Left ventricle myocardium inferior (tissue), 1 donor: ENCODE results near the gene NXPH1. TPM values are rescaled to one million over a fixed set of nuclear protein-coding genes. Genes with fewer than 3 reads are reported as not detected.

Experiments
- DNase-seq: peaks from one replicate; pipeline ENCODE4 v3.0.0-alpha.2; 2020
- H3K27ac ChIP-seq: fragments of 200-600 bp; replicated peaks from 2 replicates; pipeline ENCODE4 v1.8.0; 2021
- H3K27me3 ChIP-seq: fragments of 200-600 bp; 2 replicates; pipeline ENCODE4 v1.8.0; 2021; ENCODE audit warnings: low read depth
- H3K36me3 ChIP-seq: fragments of 200-600 bp; 2 replicates; pipeline ENCODE4 v1.8.0; 2021
- H3K4me1 ChIP-seq: fragments of 200-600 bp; 2 replicates; pipeline ENCODE4 v1.8.0; 2021
- H3K4me3 ChIP-seq: fragments of 200-600 bp; 2 replicates; pipeline ENCODE4 v1.8.0; 2021; ENCODE audit warnings: mild to moderate bottlenecking, moderate library complexity
- H3K9me3 ChIP-seq: fragments of 200-600 bp; replicated peaks from 2 replicates; pipeline ENCODE4 v1.8.0; 2021
- CTCF ChIP-seq: fragments of 200-600 bp; IDR thresholded peaks from 2 replicates; pipeline ENCODE4 v1.8.0; 2021; ENCODE audit warnings: antibody characterized with exemption, mild to moderate bottlenecking, borderline replicate concordance
- intact Hi-C: fragments of 100-400 bp; cut with micrococcal nuclease; formaldehyde crosslinking; loops from one replicate; pipeline ENCODE4 v1.11.0; 2022
- total RNA-seq: library from RNA; stranded (reverse); fragmentation: NEBNext Ultra II Directional; extraction: Animal tissue kit (Norgen Biotek cat#: 25700); gene quantifications from one replicate; pipeline ENCODE4 v1.2.1, GENCODE V29; 2021
- donor health status: DM: no; HTN: yes; CAD: no; lungs with severe emphysema.

Gene NXPH1
- total RNA-seq, 1 donor from 2014 or later: not detected

- intact Hi-C loops: no loop called here
- H3K4me1 ChIP-seq: no peaks in the 10 kb centered on the region
- H3K36me3 ChIP-seq: no peaks in the 10 kb centered on the region
- no peak for DNase-seq
- no peak overlapping the region for H3K4me3 ChIP-seq
- no peaks in the 10 kb centered on the region for H3K9me3 ChIP-seq
- no peak overlapping the region for H3K27ac ChIP-seq
- peaks cover 4% of the 10 kb centered on the region for H3K27me3 ChIP-seq
- TF ChIP-seq CTCF: no peak
Measured at GRCh38 chr7:8462309-8462708, 28.9 kb downstream of the NXPH1 start.

- H3K9me3 ChIP-seq: no peaks in the 10 kb centered on the region
- H3K27ac ChIP-seq: no peak overlapping the region
- H3K27me3 ChIP-seq: peaks cover 4% of the 10 kb centered on the region
- no peaks in the 10 kb centered on the region for H3K4me1 ChIP-seq
- H3K4me3 ChIP-seq: no peak overlapping the region
- DNase-seq: no peak
- intact Hi-C loops: no loop called here
- no peaks in the 10 kb centered on the region for H3K36me3 ChIP-seq
- no peak for TF ChIP-seq CTCF
Measured at GRCh38 chr7:8465338-8465737, 31.9 kb downstream of the NXPH1 start.

- intact Hi-C loops: no loop called here
- Histone ChIP-seq H3K36me3 (no peaks in the 10 kb centered on the region), H3K27me3 (no peaks in the 10 kb centered on the region), H3K9me3 (peaks cover 30% of the 10 kb centered on the region), H3K27ac (no peak overlapping the region), H3K4me1 (no peaks in the 10 kb centered on the region), H3K4me3 (no peak overlapping the region)
- no peak for DNase-seq
- TF ChIP-seq CTCF: no peak
Measured at GRCh38 chr7:8480527-8480926, 47.1 kb downstream of the NXPH1 start.

GRCh38 chr7:8481096-8481495 is 47.7 kb downstream of the NXPH1 start:
- intact Hi-C loops: no loop called here
- Histone ChIP-seq H3K4me3 (no peak overlapping the region), H3K27ac (no peak overlapping the region), H3K36me3 (no peaks in the 10 kb centered on the region), H3K4me1 (no peaks in the 10 kb centered on the region), H3K27me3 (no peaks in the 10 kb centered on the region), H3K9me3 (peaks cover 30% of the 10 kb centered on the region)
- no peak for TF ChIP-seq CTCF
- DNase-seq: no peak

GRCh38 chr7:8481752-8482446 is 48.5 kb downstream of the NXPH1 start:
- intact Hi-C loops: no loop called here
- Histone ChIP-seq H3K9me3 (peaks cover 27% of the 10 kb centered on the region), H3K4me3 (no peak overlapping the region), H3K36me3 (no peaks in the 10 kb centered on the region), H3K27me3 (no peaks in the 10 kb centered on the region), H3K27ac (no peak overlapping the region), H3K4me1 (no peaks in the 10 kb centered on the region)
- TF ChIP-seq CTCF: no peak
- no peak for DNase-seq
